HEK293 (cell line): ENCODE measurements around the gene ZSCAN22.

Experiments used
- CTCF ChIA-PET: fragments of 350-600 bp; formaldehyde crosslinking; extraction: SDS; loops from one replicate; lab custom pipeline; 2021; ENCODE audit warnings: antibody characterized with exemption; lab: Yijun Ruan, JAX
- POLR2A ChIA-PET: fragments of 300-600 bp; formaldehyde crosslinking; extraction: SDS; loops from one replicate; lab custom pipeline; 2020; ENCODE audit warnings: antibody characterized with exemption, inconsistent platforms; lab: Yijun Ruan, JAX
- H3K27ac ChIP-seq: fragments of 200-500 bp; sonication (Bioruptor generic); 2 replicates; pipeline ENCODE4 v1.5.1; 2014; ENCODE audit warnings: low read depth, low read length, control low read depth, inconsistent platforms; ENCODE audit errors: extremely low read depth
- H3K36me3 ChIP-seq, 2 experiments: fragments of 200-500 bp in 1 of 2; sonication (Bioruptor generic) in 1 of 2; 1 replicate in 1 of 2; 2 replicates in 1 of 2; pipeline ENCODE4 v1.5.1; 2014 to 2017; ENCODE audit warnings: inconsistent platforms in 2 of 2, low read length in 2 of 2; ENCODE audit not compliant: control insufficient read depth in 2 of 2, insufficient read depth in 1 of 2
- H3K4me1 ChIP-seq: fragments of 200-500 bp; sonication (Bioruptor generic); 2 replicates; pipeline ENCODE4 v1.5.1; 2014; ENCODE audit warnings: mild to moderate bottlenecking, low read length, inconsistent platforms; ENCODE audit not compliant: control insufficient read depth, insufficient read depth
- H3K4me3 ChIP-seq: 2 replicates; pipeline ENCODE4 v1.5.1; 2011; ENCODE audit warnings: low read depth, mild to moderate bottlenecking, control low read depth, low read length, moderate library complexity
- H3K9me3 ChIP-seq: fragments of 200-500 bp; sonication (Bioruptor generic); 2 replicates; pipeline ENCODE4 v1.5.1; 2014; ENCODE audit warnings: low read depth, low read length, inconsistent platforms; ENCODE audit not compliant: control insufficient read depth, insufficient read depth
- GFI1B ChIP-seq: fragments of 450-650 bp; formaldehyde crosslinking; IDR thresholded peaks from 2 replicates; pipeline ENCODE4 v1.5.1; 2016; ENCODE audit warnings: missing biosample characterization, missing genetic modification characterization
- HOXD13 ChIP-seq: sonication (generic); formaldehyde crosslinking; IDR thresholded peaks from 2 replicates; pipeline ENCODE4 v1.8.0; 2022; ENCODE audit warnings: missing genetic modification reagents, borderline replicate concordance
- SP3 ChIP-seq: fragments of 450-650 bp; formaldehyde crosslinking; IDR thresholded peaks from 2 replicates; pipeline ENCODE4 v1.5.1; 2016; ENCODE audit warnings: missing biosample characterization, missing genetic modification characterization
- SP7 ChIP-seq: fragments of 450-650 bp; formaldehyde crosslinking; IDR thresholded peaks from 2 replicates; pipeline ENCODE4 v1.5.1; 2016; ENCODE audit warnings: missing biosample characterization, missing genetic modification characterization
- ZBTB1 ChIP-seq: fragments of 450-650 bp; formaldehyde crosslinking; IDR thresholded peaks from 2 replicates; pipeline ENCODE4 v1.5.1; 2016; ENCODE audit warnings: missing biosample characterization, missing genetic modification characterization
- ZBTB17 ChIP-seq: fragments of 450-650 bp; formaldehyde crosslinking; IDR thresholded peaks from 2 replicates; pipeline ENCODE4 v1.5.1; 2016; ENCODE audit warnings: missing biosample characterization, missing genetic modification characterization
- ZNF302 ChIP-seq: fragments of 450-650 bp; formaldehyde crosslinking; IDR thresholded peaks from 2 replicates; pipeline ENCODE4 v1.5.1; 2016; ENCODE audit warnings: missing biosample characterization, missing genetic modification characterization, low read depth
- ZNF324 ChIP-seq: fragments of 450-650 bp; formaldehyde crosslinking; IDR thresholded peaks from 2 replicates; pipeline ENCODE4 v1.5.1; 2016; ENCODE audit warnings: missing biosample characterization, missing genetic modification characterization
- ZNF335 ChIP-seq: fragments of 450-650 bp; formaldehyde crosslinking; conservative IDR thresholded peaks from 2 replicates; pipeline ENCODE4 v1.5.1; 2016; ENCODE audit warnings: missing biosample characterization, missing genetic modification characterization
- ZNF510 ChIP-seq: fragments of 450-650 bp; formaldehyde crosslinking; IDR thresholded peaks from 2 replicates; pipeline ENCODE4 v1.5.1; 2018; ENCODE audit warnings: mild to moderate bottlenecking, missing genetic modification characterization, missing biosample characterization; ENCODE audit not compliant: insufficient replicate concordance
- ZNF514 ChIP-seq: fragments of 450-650 bp; formaldehyde crosslinking; IDR thresholded peaks from 2 replicates; pipeline ENCODE4 v1.5.1; 2016; ENCODE audit warnings: missing biosample characterization, missing genetic modification characterization
- ZNF76 ChIP-seq: fragments of 450-650 bp; formaldehyde crosslinking; IDR thresholded peaks from 2 replicates; pipeline ENCODE4; 2016; ENCODE audit warnings: low read depth, missing biosample characterization, missing genetic modification characterization, borderline replicate concordance
- ZSCAN30 ChIP-seq: fragments of 450-650 bp; IDR thresholded peaks from 2 replicates; pipeline ENCODE4 v1.5.1; 2018; ENCODE audit warnings: missing biosample characterization, mild to moderate bottlenecking, missing genetic modification characterization, moderate library complexity
- TF ChIP-seq, protein P1 (sequence below): fragments of 450-650 bp; IDR thresholded peaks from 2 replicates; pipeline ENCODE4 v1.5.1; 2018; ENCODE audit warnings: missing biosample characterization, mild to moderate bottlenecking, missing genetic modification characterization
- TF ChIP-seq, protein P2 (sequence below): fragments of 450-650 bp; formaldehyde crosslinking; IDR thresholded peaks from 2 replicates; pipeline ENCODE4 v1.5.1; 2016; ENCODE audit warnings: missing biosample characterization, missing genetic modification characterization, low read depth
- TF ChIP-seq, protein P3 (sequence below): fragments of 450-650 bp; formaldehyde crosslinking; IDR thresholded peaks from 2 replicates; pipeline ENCODE4 v1.5.1; 2016; ENCODE audit warnings: missing biosample characterization, missing genetic modification characterization
- TF ChIP-seq, protein P4 (sequence below): fragments of 450-650 bp; formaldehyde crosslinking; IDR thresholded peaks from 2 replicates; pipeline ENCODE4 v1.5.1; 2017; ENCODE audit warnings: missing biosample characterization, missing genetic modification characterization

Gene ZSCAN22

DNA sequence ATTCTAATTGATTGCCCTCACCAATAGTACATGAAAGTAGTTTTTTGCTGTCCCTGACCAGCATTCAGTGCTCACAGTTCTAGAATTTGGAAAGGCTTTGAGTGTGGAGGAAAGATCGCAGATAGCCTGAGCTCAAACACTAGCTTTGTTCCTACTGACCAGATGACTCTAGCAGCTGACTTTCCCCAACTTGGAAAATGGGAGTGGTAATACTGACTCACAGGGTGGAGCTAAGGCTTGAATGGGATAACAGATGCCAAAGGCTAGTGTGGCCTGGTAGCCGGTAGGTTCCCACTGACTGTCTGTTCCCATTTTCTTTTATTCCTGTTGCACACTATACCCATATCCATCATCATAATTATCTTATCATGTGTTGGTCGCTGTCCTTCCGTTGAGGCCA, 3.7 kb downstream of the ZSCAN22 start:
- Histone ChIP-seq H3K4me1 (peaks cover 3% of the 10 kb centered on the region; the same call in 1 of the 2 replicates), H3K27ac (no peak overlapping the region), H3K36me3 (peaks cover 0 to 10% of the 10 kb centered on the region in 2 experiments; a peak in 1 of 3 replicates), H3K9me3 (no peaks in the 10 kb centered on the region), H3K4me3 (no peak overlapping the region)
- peak; percentile 26; the same call in 1 of the 2 replicates for TF ChIP-seq ZBTB17 (tag by site-specific recombination)
- TF ChIP-seq ZBTB1 (tag by site-specific recombination) = no peak
- TF ChIP-seq SP7 (tag by site-specific recombination) = no peak
- POLR2A ChIA-PET = interaction anchor here (0.7 to 1.5 kb wide), 5 partner anchors 32 to 189 kb away, joined by 3 to 4 read pairs (median 3); partner anchors contain the start of genes ZBTB45, ZNF497, ZNF584 and ZNF8
- CTCF ChIA-PET = interaction anchor here (0.5 kb wide), 1 partner anchor 948 kb away, joined by 3 read pairs; no protein-coding TSS in a partner anchor

DNA sequence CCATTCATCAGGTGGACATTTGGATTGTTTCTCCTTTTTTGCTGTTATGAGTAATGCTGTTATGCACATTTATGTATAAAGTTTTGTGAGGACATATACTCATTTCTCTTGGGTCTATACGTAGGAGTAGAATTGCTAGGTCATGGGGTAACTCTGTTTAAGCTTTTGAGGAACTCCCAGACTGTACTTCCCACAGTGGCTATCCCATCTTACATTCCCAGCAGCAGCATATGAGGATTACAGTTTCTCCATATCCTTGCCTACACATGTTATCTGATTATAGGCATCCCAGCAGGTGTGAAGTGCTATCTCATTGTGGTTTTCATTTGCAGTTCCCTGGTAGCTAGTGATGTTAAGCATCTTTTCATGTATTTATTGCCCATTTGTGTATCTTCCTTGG, 5.9 kb downstream of the ZSCAN22 start:
- TF ChIP-seq HOXD13 (CRISPR knock-in tag) (no peak), ZNF514 (tag by site-specific recombination) (no peak), ZNF335 (no peak), ZSCAN30 (tag by site-specific recombination) (no peak), GFI1B (tag by site-specific recombination) (no peak), ZNF510 (tag by site-specific recombination) (no peak), ZNF302 (tag by site-specific recombination) (no peak), SP3 (tag by site-specific recombination) (no peak), ZNF324 (no peak), ZNF76 (tag by site-specific recombination) (no peak)
- TF ChIP-seq, protein P1, sequence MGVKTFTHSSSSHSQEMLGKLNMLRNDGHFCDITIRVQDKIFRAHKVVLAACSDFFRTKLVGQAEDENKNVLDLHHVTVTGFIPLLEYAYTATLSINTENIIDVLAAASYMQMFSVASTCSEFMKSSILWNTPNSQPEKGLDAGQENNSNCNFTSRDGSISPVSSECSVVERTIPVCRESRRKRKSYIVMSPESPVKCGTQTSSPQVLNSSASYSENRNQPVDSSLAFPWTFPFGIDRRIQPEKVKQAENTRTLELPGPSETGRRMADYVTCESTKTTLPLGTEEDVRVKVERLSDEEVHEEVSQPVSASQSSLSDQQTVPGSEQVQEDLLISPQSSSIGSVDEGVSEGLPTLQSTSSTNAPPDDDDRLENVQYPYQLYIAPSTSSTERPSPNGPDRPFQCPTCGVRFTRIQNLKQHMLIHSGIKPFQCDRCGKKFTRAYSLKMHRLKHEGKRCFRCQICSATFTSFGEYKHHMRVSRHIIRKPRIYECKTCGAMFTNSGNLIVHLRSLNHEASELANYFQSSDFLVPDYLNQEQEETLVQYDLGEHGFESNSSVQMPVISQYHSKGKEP (tag by site-specific recombination) = no peak
- TF ChIP-seq, protein P2, sequence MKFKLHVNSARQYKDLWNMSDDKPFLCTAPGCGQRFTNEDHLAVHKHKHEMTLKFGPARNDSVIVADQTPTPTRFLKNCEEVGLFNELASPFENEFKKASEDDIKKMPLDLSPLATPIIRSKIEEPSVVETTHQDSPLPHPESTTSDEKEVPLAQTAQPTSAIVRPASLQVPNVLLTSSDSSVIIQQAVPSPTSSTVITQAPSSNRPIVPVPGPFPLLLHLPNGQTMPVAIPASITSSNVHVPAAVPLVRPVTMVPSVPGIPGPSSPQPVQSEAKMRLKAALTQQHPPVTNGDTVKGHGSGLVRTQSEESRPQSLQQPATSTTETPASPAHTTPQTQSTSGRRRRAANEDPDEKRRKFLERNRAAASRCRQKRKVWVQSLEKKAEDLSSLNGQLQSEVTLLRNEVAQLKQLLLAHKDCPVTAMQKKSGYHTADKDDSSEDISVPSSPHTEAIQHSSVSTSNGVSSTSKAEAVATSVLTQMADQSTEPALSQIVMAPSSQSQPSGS (tag by site-specific recombination) = no peak
- TF ChIP-seq, protein P3, sequence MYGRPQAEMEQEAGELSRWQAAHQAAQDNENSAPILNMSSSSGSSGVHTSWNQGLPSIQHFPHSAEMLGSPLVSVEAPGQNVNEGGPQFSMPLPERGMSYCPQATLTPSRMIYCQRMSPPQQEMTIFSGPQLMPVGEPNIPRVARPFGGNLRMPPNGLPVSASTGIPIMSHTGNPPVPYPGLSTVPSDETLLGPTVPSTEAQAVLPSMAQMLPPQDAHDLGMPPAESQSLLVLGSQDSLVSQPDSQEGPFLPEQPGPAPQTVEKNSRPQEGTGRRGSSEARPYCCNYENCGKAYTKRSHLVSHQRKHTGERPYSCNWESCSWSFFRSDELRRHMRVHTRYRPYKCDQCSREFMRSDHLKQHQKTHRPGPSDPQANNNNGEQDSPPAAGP (tag by site-specific recombination) = no peak
- TF ChIP-seq, protein P4, sequence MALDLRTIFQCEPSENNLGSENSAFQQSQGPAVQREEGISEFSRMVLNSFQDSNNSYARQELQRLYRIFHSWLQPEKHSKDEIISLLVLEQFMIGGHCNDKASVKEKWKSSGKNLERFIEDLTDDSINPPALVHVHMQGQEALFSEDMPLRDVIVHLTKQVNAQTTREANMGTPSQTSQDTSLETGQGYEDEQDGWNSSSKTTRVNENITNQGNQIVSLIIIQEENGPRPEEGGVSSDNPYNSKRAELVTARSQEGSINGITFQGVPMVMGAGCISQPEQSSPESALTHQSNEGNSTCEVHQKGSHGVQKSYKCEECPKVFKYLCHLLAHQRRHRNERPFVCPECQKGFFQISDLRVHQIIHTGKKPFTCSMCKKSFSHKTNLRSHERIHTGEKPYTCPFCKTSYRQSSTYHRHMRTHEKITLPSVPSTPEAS (tag by site-specific recombination) = no peak
- POLR2A ChIA-PET = interaction anchor here (3.6 kb wide), 1 partner anchor 30 kb away, joined by 14 read pairs; the partner anchor contains the start of gene ZNF497
- Histone ChIP-seq H3K27ac (no peak overlapping the region), H3K36me3 (peaks cover 0 to 30% of the 10 kb centered on the region in 2 experiments; a peak in 1 of 3 replicates), H3K4me1 (no peaks in the 10 kb centered on the region), H3K4me3 (no peak overlapping the region), H3K9me3 (no peaks in the 10 kb centered on the region)
- CTCF ChIA-PET = interaction anchor here (1.0 to 1.5 kb wide), 2 partner anchors 30 to 167 kb away, joined by 3 to 7 read pairs; partner anchors contain the start of gene ZNF497
